ENCODE measurements around the gene STX5. TPM values are rescaled to one million over a fixed set of nuclear protein-coding genes. Genes with fewer than 3 reads are reported as not detected.
"Not testable (repeated sequence)": the region's sequence is repeated elsewhere in the genome, so short reads cannot be mapped to it uniquely, and the experiment has no call there.

The STX5 gene
- total and polyA plus RNA-seq, 4 donors = 19.8 to 47.6 (median 37.7) TPM

DNA sequence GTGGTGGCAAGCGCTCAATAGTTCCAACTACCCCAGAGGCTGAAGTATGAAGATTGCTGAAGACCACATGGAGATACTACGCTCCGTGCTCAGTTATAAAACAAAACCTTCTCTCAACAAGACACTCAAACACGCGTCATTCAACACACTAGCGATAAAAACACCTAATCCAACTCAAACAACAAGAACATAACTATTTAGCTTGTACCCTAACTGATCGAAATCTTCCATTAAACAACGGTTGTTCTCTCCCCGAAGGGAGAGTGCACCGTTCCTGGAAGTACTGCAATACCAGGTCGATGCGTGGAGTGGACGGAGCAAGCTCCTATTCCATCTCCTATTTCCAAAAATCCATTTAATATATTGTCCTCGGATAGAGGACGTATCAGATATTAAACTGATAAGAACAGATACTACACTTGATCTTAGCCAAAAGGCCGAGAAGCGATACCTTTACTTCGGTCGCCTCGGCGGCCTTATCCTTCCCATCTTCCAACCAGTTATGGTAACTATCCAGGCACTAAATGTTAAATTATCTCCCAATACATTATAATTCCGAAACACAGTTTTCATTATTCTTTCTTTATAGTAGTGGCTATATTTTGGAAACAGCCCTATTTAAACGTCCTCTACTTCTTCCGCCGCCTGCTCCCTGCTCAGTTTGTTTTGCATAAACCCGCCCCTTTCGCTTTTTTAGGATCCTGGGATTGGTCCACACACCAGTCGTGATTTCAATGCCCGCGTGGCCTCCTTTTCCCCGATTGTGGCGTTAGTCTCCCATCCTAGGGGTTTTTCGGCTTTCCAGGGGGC, 9.7 kb upstream of the STX5 start:
- Histone ChIP-seq H3K4me1 (ENCODE audit: control insufficient read depth in 5 of 5, insufficient read depth in 5 of 5, low read length in 5 of 5) (peaks cover 0 to 17% (median 5%) of the 10 kb centered on the region in 5 donors), H3K4me3 (no peak overlapping the region), H3K36me3 (ENCODE audit: control insufficient read depth in 4 of 4, insufficient read depth in 4 of 4, low read length in 4 of 4) (peaks cover 0 to 3% (median 0%) of the 10 kb centered on the region in 4 donors), H3K9me3 (ENCODE audit: control insufficient read depth in 4 of 4, insufficient read depth in 3 of 4, low read length in 3 of 4) (no peaks in the 10 kb centered on the region), H3K9ac (ENCODE audit: insufficient read depth in 1 of 2, low read length in 2 of 2) (peak overlapping the region; percentile 67 to 98), H3K27ac (ENCODE audit: low read depth in 1 of 2, low read length in 1 of 2) (peak overlapping the region; percentile 90 to 97), H3K27me3 (ENCODE audit: control insufficient read depth in 3 of 3, insufficient read depth in 3 of 3, low read length in 2 of 3) (no peaks in the 10 kb centered on the region)
- TF ChIP-seq, protein P1, sequence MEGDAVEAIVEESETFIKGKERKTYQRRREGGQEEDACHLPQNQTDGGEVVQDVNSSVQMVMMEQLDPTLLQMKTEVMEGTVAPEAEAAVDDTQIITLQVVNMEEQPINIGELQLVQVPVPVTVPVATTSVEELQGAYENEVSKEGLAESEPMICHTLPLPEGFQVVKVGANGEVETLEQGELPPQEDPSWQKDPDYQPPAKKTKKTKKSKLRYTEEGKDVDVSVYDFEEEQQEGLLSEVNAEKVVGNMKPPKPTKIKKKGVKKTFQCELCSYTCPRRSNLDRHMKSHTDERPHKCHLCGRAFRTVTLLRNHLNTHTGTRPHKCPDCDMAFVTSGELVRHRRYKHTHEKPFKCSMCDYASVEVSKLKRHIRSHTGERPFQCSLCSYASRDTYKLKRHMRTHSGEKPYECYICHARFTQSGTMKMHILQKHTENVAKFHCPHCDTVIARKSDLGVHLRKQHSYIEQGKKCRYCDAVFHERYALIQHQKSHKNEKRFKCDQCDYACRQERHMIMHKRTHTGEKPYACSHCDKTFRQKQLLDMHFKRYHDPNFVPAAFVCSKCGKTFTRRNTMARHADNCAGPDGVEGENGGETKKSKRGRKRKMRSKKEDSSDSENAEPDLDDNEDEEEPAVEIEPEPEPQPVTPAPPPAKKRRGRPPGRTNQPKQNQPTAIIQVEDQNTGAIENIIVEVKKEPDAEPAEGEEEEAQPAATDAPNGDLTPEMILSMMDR (IDR thresholded peaks at IDR 0.05; ENCODE audit: control extremely low read depth, extremely low read depth) = no peak
- DNase-seq (peak; percentile 90 to 99 (median 98)), ATAC-seq (ENCODE audit: insufficient read depth, low FRiP score) (peak; percentile 67)
- 0 to 1% methylated on average over 33 of the region's 33 CpGs for WGBS, 2 donors

- peak overlapping the region; percentile 50 to 98 for H3K9ac ChIP-seq (ENCODE audit: insufficient read depth in 1 of 2, low read length in 2 of 2)
- not testable (repeated sequence) for H3K9me3 ChIP-seq (ENCODE audit: control insufficient read depth in 4 of 4, insufficient read depth in 3 of 4, low read length in 3 of 4); ATAC-seq (ENCODE audit: insufficient read depth, low FRiP score); H3K27me3 ChIP-seq (ENCODE audit: control insufficient read depth in 3 of 3, insufficient read depth in 3 of 3, low read length in 2 of 3); H3K36me3 ChIP-seq (ENCODE audit: control insufficient read depth in 4 of 4, insufficient read depth in 4 of 4, low read length in 4 of 4); H3K4me3 ChIP-seq
- peak in 1 of 3 donors; percentile 66 for DNase-seq
- peaks cover 0 to 17% (median 5%) of the 10 kb centered on the region in 5 donors for H3K4me1 ChIP-seq (ENCODE audit: control insufficient read depth in 5 of 5, insufficient read depth in 5 of 5, low read length in 5 of 5)
- 0 to 1% methylated on average over 41 of the region's 41 CpGs for WGBS, 2 donors
- H3K27ac ChIP-seq (ENCODE audit: low read depth in 1 of 2, low read length in 1 of 2) = peak overlapping the region; percentile 90 to 97
These were observed 9.0 kb upstream of the STX5 start for GRCh38 chr11:62840721-62841360.

DNA sequence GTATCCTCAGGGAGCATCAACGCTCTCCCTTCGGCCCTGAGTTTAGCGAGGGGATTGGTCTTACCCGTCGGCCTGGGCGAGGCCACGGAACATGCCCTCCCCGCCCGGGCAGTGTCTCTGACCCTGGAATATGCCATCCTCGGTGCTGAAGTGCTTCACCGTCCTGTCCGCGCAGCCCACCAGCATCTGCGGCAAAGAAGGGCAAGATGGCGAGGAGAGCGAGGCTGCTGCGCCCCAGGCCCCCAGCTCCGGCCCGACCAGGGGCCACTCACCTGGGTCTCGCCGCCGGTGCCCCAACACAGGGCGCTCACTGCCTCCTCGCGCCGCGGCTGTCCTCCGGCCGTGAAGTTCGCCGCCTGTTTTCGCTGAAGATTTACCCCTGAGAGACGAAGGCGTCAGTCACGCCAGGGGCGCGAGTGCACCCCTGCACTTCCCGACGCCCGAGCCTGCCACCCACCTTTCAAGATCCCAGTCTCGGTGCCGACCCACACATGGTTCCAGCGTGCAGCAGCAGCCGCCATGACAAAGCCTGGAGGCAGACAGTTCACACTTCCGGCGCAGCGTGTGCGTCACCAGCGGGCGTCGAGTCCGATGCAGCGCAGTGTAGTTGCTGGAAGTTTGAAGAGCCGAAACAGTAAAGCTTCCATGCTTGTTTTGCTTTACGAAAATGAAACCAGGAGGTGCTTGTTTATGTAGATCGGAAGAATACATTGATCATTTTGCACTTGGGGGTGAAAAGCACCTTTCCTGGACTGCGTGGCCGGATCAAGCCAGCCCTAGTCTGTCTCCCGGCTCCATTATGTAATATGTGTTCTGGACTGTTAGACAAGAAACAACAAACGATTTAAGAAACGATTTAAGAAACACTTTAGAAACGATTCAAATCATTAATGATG, 7.4 kb upstream of the STX5 start, which contains the start of gene WDR74:
Gene WDR74 (minus strand): TSS at position 541 of the 896 bp plus-strand sequence. CDS start 20 bp downstream, at position 521.
- WGBS, 2 donors = 0% methylated on average over 62 of the region's 62 CpGs

More for the DNA sequence above, 7.4 kb upstream of the STX5 start, which contains the start of gene WDR74:
- Histone ChIP-seq H3K36me3 (ENCODE audit: control insufficient read depth in 4 of 4, insufficient read depth in 4 of 4, low read length in 4 of 4) (peaks cover 5 to 20% (median 11%) of the 10 kb centered on the region in 4 donors), H3K4me3 (peak within 1 kb of the TSS; percentile 82), H3K27me3 (ENCODE audit: control insufficient read depth in 3 of 3, insufficient read depth in 3 of 3, low read length in 2 of 3) (no peaks in the 10 kb centered on the region), H3K27ac (ENCODE audit: low read depth in 1 of 2, low read length in 1 of 2) (peak within 1 kb of the TSS; percentile 90 to 97), H3K9me3 (ENCODE audit: control insufficient read depth in 4 of 4, insufficient read depth in 3 of 4, low read length in 3 of 4) (no peaks in the 10 kb centered on the region), H3K4me1 (ENCODE audit: control insufficient read depth in 5 of 5, insufficient read depth in 5 of 5, low read length in 5 of 5) (peaks cover 0 to 17% (median 5%) of the 10 kb centered on the region in 5 donors), H3K9ac (ENCODE audit: insufficient read depth in 1 of 2, low read length in 2 of 2) (peak within 1 kb of the TSS; percentile 50 to 98)
- ATAC-seq (ENCODE audit: insufficient read depth, low FRiP score) = peak; percentile 77
- TF ChIP-seq, protein P1 (IDR thresholded peaks at IDR 0.05; ENCODE audit: control extremely low read depth, extremely low read depth) = no peak
- peak; percentile 95 to 98 (median 97) for DNase-seq
